Hepatocyte (in vitro differentiated cells): Measurements from ENCODE around the gene CXCL16. TPM values are rescaled to one million over a fixed set of nuclear protein-coding genes. Genes with fewer than 3 reads are reported as not detected.
"Not testable (repeated sequence)": the region's sequence is repeated elsewhere in the genome, so short reads cannot be mapped to it uniquely, and the experiment has no call there.

Experiments
- DNase-seq: peaks from one replicate; pipeline ENCODE4 v3.0.0-alpha.2; 2016; ENCODE audit warnings: low spot score
- H2AFZ ChIP-seq: fragments of 200-600 bp; sonication (generic); 2 replicates; pipeline ENCODE4 v1.6.0; 2016; ENCODE audit warnings: antibody characterized with exemption, mild to moderate bottlenecking
- H3K27ac ChIP-seq: fragments of 200-600 bp; sonication (generic); 2 replicates; pipeline ENCODE4 v1.5.1; 2016; ENCODE audit warnings: mild to moderate bottlenecking
- H3K27me3 ChIP-seq: fragments of 200-600 bp; sonication (generic); 2 replicates; pipeline ENCODE4 v1.6.1; 2016
- H3K36me3 ChIP-seq: fragments of 200-600 bp; sonication (generic); replicated peaks from 2 replicates; pipeline ENCODE4 v1.5.1; 2016; ENCODE audit warnings: low read depth; ENCODE audit not compliant: insufficient read depth
- H3K4me1 ChIP-seq: fragments of 200-600 bp; sonication (generic); 2 replicates; pipeline ENCODE4 v1.5.1; 2016; ENCODE audit warnings: mild to moderate bottlenecking, moderate library complexity; ENCODE audit not compliant: insufficient read depth
- H3K4me2 ChIP-seq: fragments of 200-600 bp; sonication (generic); 2 replicates; pipeline ENCODE4 v1.6.0; 2016
- H3K4me3 ChIP-seq: fragments of 200-600 bp; sonication (generic); 2 replicates; pipeline ENCODE4 v1.5.1; 2016; ENCODE audit warnings: mild to moderate bottlenecking
- H3K79me2 ChIP-seq: fragments of 200-600 bp; sonication (generic); 2 replicates; pipeline ENCODE4 v1.6.0; 2017; ENCODE audit warnings: mild to moderate bottlenecking
- H3K9me2 ChIP-seq: fragments of 200-600 bp; sonication (generic); replicated peaks from 2 replicates; pipeline ENCODE4 v1.6.0; 2017; ENCODE audit warnings: mild to moderate bottlenecking; ENCODE audit not compliant: insufficient read depth
- H3K9me3 ChIP-seq: fragments of 200-600 bp; sonication (generic); 2 replicates; pipeline ENCODE4 v1.5.1; 2016; ENCODE audit warnings: low read depth, mild to moderate bottlenecking
- H4K20me1 ChIP-seq: fragments of 200-600 bp; sonication (generic); 2 replicates; pipeline ENCODE4 v1.6.0; 2016; ENCODE audit warnings: mild to moderate bottlenecking; ENCODE audit not compliant: insufficient read depth, poor library complexity, severe bottlenecking
- CTCF ChIP-seq: fragments of 200-600 bp; sonication (generic); IDR thresholded peaks from 2 replicates; pipeline ENCODE4 v1.5.1; 2016; ENCODE audit warnings: antibody characterized with exemption, mild to moderate bottlenecking; ENCODE audit not compliant: poor library complexity
- EZH2 ChIP-seq: fragments of 200-600 bp; sonication (generic); IDR thresholded peaks from 2 replicates; pipeline ENCODE4 v1.6.1; 2016; ENCODE audit warnings: antibody characterized with exemption, mild to moderate bottlenecking, borderline replicate concordance
- EZH2phosphoT487 ChIP-seq: fragments of 200-600 bp; sonication (generic); IDR thresholded peaks from one replicate; pipeline ENCODE4 v1.6.1; 2018; ENCODE audit warnings: antibody characterized with exemption, mild to moderate bottlenecking, low read depth, moderate library complexity; ENCODE audit not compliant: unreplicated experiment, severe bottlenecking
- WGBS: methylation state at CpG from one replicate; pipeline ENCODE4 v1.1.6; 2016; ENCODE audit warnings: low lambda C conversion rate; ENCODE audit errors: missing lambda C conversion rate; 5-methylcytosine and 5-hydroxymethylcytosine counted together
- polyA plus RNA-seq: library from polyadenylated mRNA; unstranded; fragments of >200 nt; fragmentation: Nextera tagmentation; extraction: Ambion mirVana; gene quantifications from 2 replicates; pipeline ENCODE4 v1.2.1, GENCODE V29; 2016
- total RNA-seq: library from RNA; depleted of rRNA; stranded (reverse); fragments of >200 nt; gene quantifications from 2 replicates; pipeline ENCODE4 v1.2.3, GENCODE V29; 2014

The CXCL16 gene
- total and polyA plus RNA-seq, 2 experiments from 2014 or later: 39.9 to 82.5 TPM

GRCh38 chr17:4693416-4693815 lies 46.3 kb downstream of the CXCL16 start:
- TF ChIP-seq EZH2phosphoT487 (no peak), CTCF (no peak), EZH2 (no peak)
- Histone ChIP-seq H3K4me1 (no peaks in the 10 kb centered on the region), H2AFZ (no peak overlapping the region), H3K27ac (no peak overlapping the region), H3K79me2 (peaks cover 90% of the 10 kb centered on the region), H3K9me3 (no peaks in the 10 kb centered on the region), H3K36me3 (no peaks in the 10 kb centered on the region), H3K27me3 (no peaks in the 10 kb centered on the region), H4K20me1 (peaks cover 19% of the 10 kb centered on the region), H3K4me3 (no peak overlapping the region), H3K9me2 (no peaks in the 10 kb centered on the region), H3K4me2 (no peak overlapping the region)
- DNase-seq: no peak
- 87% methylated on average over 9 of the region's 9 CpGs for WGBS

DNA sequence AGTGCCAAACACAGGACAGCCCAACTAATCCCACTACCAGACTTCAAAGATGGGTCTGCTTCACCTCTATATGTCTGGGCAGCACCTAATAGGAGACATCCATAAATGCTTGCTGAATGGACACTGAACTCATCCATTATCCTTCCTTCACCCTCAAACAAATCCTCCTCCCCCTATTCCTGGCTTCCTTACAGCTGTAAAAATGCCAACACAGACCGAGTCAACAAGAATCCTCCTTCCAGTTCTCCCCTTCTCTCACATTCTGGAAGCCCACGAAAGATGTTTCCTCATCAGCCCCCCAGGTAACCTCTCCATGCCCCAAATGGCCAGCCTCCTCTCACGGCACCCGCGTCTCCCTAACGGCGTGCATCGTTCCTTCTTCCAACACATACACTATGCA lies 48.0 kb downstream of the CXCL16 start:
- Histone ChIP-seq H3K27ac (no peak overlapping the region), H3K4me2 (no peak overlapping the region), H3K79me2 (peaks cover 79% of the 10 kb centered on the region), H3K9me3 (no peaks in the 10 kb centered on the region), H2AFZ (no peak overlapping the region), H3K9me2 (no peaks in the 10 kb centered on the region), H3K4me3 (no peak overlapping the region), H3K27me3 (no peaks in the 10 kb centered on the region), H3K4me1 (no peaks in the 10 kb centered on the region), H4K20me1 (peaks cover 19% of the 10 kb centered on the region), H3K36me3 (no peaks in the 10 kb centered on the region)
- 90% methylated on average over 8 of the region's 8 CpGs for WGBS
- no peak for TF ChIP-seq EZH2phosphoT487
- no peak for TF ChIP-seq EZH2
- no peak for TF ChIP-seq CTCF
- no peak for DNase-seq

DNA sequence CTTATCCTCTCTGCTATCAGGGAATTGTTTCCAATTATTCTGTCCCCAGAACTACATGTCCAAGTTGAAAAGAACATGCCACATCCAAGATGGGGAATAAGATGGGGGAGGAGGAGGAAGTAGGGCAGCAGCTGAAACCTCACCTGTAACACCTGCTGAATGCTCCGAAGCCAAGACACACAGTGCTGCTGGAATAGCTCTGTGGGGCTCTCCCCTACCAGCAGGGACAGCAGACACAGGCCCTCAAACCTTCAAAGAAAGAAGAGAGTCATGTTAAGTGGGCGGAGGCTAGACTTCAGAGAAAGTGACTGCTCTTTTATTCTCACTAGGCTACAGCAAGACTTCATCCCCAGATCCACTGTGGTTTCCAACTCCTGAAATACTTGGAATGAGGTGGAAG lies 49.0 kb downstream of the CXCL16 start:
- Histone ChIP-seq H3K27me3 (no peaks in the 10 kb centered on the region), H3K9me2 (no peaks in the 10 kb centered on the region), H3K27ac (no peak overlapping the region), H3K9me3 (no peaks in the 10 kb centered on the region), H3K4me2 (no peak overlapping the region), H3K4me1 (no peaks in the 10 kb centered on the region), H3K36me3 (no peaks in the 10 kb centered on the region), H4K20me1 (peaks cover 16% of the 10 kb centered on the region), H3K79me2 (peaks cover 76% of the 10 kb centered on the region), H2AFZ (no peak overlapping the region), H3K4me3 (no peak overlapping the region)
- TF ChIP-seq EZH2: no peak
- DNase-seq: no peak
- 93% methylated on average over 2 of the region's 2 CpGs for WGBS

DNA sequence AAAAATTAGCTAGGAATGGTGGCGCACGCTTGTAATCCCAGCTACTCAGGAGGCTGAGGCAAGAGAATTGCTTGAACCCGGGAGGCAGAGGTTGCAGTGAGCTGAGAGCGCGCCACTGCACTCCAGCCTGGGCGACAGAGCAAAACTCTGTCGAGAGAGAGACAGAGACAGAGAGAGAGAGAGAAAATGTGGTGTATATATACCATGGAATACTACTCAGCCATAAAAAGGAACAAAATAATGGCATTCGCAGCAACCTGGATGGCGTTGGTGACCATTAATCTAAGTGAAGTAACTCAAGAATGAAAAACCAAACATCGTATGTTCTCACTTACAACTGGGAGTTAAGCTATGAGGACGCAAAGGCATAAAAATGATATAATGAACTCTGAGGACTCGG lies 49.9 kb downstream of the CXCL16 start:
- WGBS: 91% methylated on average over 12 of the region's 12 CpGs
- H3K79me2 ChIP-seq: peaks cover 68% of the 10 kb centered on the region

DNA sequence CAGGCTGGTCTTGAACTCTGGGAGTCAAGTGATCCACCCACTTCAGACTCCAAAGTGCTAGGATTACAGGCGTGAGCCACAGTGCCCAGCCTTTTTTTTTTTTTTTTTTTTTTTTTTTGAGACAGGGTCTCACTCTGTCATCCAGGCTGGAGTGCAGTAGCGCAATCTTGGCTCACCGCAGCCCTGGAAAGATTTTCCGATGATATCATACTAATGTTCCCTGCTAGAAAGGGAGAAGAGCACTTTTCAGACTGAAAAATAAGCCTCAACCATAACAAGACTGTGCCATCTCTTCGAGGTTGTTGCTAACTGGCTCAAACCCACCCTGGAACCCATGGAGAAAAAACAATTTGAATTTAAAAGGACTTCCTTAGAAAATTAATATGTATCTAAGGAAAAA lies 56.0 kb downstream of the CXCL16 start:
- not testable (repeated sequence) for H3K4me1 ChIP-seq, DNase-seq, H3K9me3 ChIP-seq, H3K36me3 ChIP-seq, H2AFZ ChIP-seq, H4K20me1 ChIP-seq, H3K27ac ChIP-seq, H3K9me2 ChIP-seq, H3K27me3 ChIP-seq, H3K4me3 ChIP-seq, H3K4me2 ChIP-seq
- WGBS: 86% methylated on average over 5 of the region's 5 CpGs
- peaks cover 18% of the 10 kb centered on the region for H3K79me2 ChIP-seq

More for the DNA sequence above, 49.9 kb downstream of the CXCL16 start:
- not testable (repeated sequence) for DNase-seq, H2AFZ ChIP-seq, H3K27ac ChIP-seq, H3K9me3 ChIP-seq, H3K4me3 ChIP-seq, H3K9me2 ChIP-seq, H3K4me1 ChIP-seq, H3K36me3 ChIP-seq, H3K4me2 ChIP-seq, H3K27me3 ChIP-seq
- H4K20me1 ChIP-seq: peaks cover 16% of the 10 kb centered on the region

Other genes with a start within 250 kb of the CXCL16 start
- 5.6 and 8.3 TPM in 2 replicates for gene SPNS2, start 241.0 kb downstream of the CXCL16 start, total RNA-seq
- 10.3 and 13.4 TPM in 2 replicates for gene SPNS2, start 241.0 kb downstream of the CXCL16 start, polyA plus RNA-seq
- 17.9 and 23.7 TPM in 2 replicates for gene MYBBP1A, start 184.5 kb downstream of the CXCL16 start, total RNA-seq
- 44.1 and 46.5 TPM in 2 replicates for gene MYBBP1A, start 184.5 kb downstream of the CXCL16 start, polyA plus RNA-seq
- 0.32 TPM in 1 of 2 replicates, not detected in the other for gene GGT6, start 179.4 kb downstream of the CXCL16 start, total RNA-seq
- gene GGT6, start 179.4 kb downstream of the CXCL16 start, polyA plus RNA-seq: not detected in 2 replicates
- gene SMTNL2, start 155.4 kb downstream of the CXCL16 start, total RNA-seq: 41.5 and 56.8 TPM in 2 replicates
- gene SMTNL2, start 155.4 kb downstream of the CXCL16 start, polyA plus RNA-seq: 106 TPM in 2 replicates
- 1.9 and 2.1 TPM in 2 replicates for gene ALOX15, start 98.2 kb downstream of the CXCL16 start, total RNA-seq
- gene ALOX15, start 98.2 kb downstream of the CXCL16 start, polyA plus RNA-seq: 5.5 and 7.5 TPM in 2 replicates
- gene PELP1, start 35.8 kb downstream of the CXCL16 start, total RNA-seq: 17.6 and 18.5 TPM in 2 replicates
- gene PELP1, start 35.8 kb downstream of the CXCL16 start, polyA plus RNA-seq: 35.2 and 42.9 TPM in 2 replicates
- 15.3 and 17.4 TPM in 2 replicates for gene ARRB2, start 29.3 kb downstream of the CXCL16 start, total RNA-seq
- gene ARRB2, start 29.3 kb downstream of the CXCL16 start, polyA plus RNA-seq: 20.0 and 21.1 TPM in 2 replicates
- 36.3 and 36.9 TPM in 2 replicates for gene MED11, start 8.5 kb downstream of the CXCL16 start, total RNA-seq
- gene MED11, start 8.5 kb downstream of the CXCL16 start, polyA plus RNA-seq: 39.4 and 42.7 TPM in 2 replicates
- 1.6 and 2.9 TPM in 2 replicates for gene ZMYND15, start 95 bp downstream of the CXCL16 start, total RNA-seq
- gene ZMYND15, start 95 bp downstream of the CXCL16 start, polyA plus RNA-seq: 4.1 and 4.8 TPM in 2 replicates
- gene TM4SF5, start 32.0 kb upstream of the CXCL16 start, total RNA-seq: 16.7 and 20.8 TPM in 2 replicates
- 42.6 and 54.0 TPM in 2 replicates for gene TM4SF5, start 32.0 kb upstream of the CXCL16 start, polyA plus RNA-seq
- 0.33 TPM in 1 of 2 replicates, not detected in the other for gene VMO1, start 46.4 kb upstream of the CXCL16 start, total RNA-seq
- 2.7 and 4.3 TPM in 2 replicates for gene VMO1, start 46.4 kb upstream of the CXCL16 start, polyA plus RNA-seq
- gene GLTPD2, start 49.0 kb upstream of the CXCL16 start, total RNA-seq: 36.4 and 40.1 TPM in 2 replicates
- gene GLTPD2, start 49.0 kb upstream of the CXCL16 start, polyA plus RNA-seq: 80.7 and 100.0 TPM in 2 replicates
- 126 and 154 TPM in 2 replicates for gene PSMB6, start 56.2 kb upstream of the CXCL16 start, total RNA-seq
- 287 and 295 TPM in 2 replicates for gene PSMB6, start 56.2 kb upstream of the CXCL16 start, polyA plus RNA-seq
- gene PLD2, start 67.2 kb upstream of the CXCL16 start, total RNA-seq: 13.9 and 25.2 TPM in 2 replicates
- 21.8 and 27.3 TPM in 2 replicates for gene PLD2, start 67.2 kb upstream of the CXCL16 start, polyA plus RNA-seq
- gene MINK1, start 93.4 kb upstream of the CXCL16 start, total RNA-seq: 24.4 and 45.3 TPM in 2 replicates
- gene MINK1, start 93.4 kb upstream of the CXCL16 start, polyA plus RNA-seq: 39.7 and 49.4 TPM in 2 replicates
- gene C17orf107, start 159.6 kb upstream of the CXCL16 start, total RNA-seq: 7.4 and 9.1 TPM in 2 replicates
- 8.8 and 14.1 TPM in 2 replicates for gene C17orf107, start 159.6 kb upstream of the CXCL16 start, polyA plus RNA-seq
- 0.60 and 1.0 TPM in 2 replicates for gene CHRNE, start 163.2 kb upstream of the CXCL16 start, total RNA-seq
- 0.83 and 1.2 TPM in 2 replicates for gene CHRNE, start 163.2 kb upstream of the CXCL16 start, polyA plus RNA-seq
- not detected in 2 replicates for gene GP1BA, start 192.3 kb upstream of the CXCL16 start, total RNA-seq
- 0.06 TPM in 1 of 2 replicates, not detected in the other for gene GP1BA, start 192.3 kb upstream of the CXCL16 start, polyA plus RNA-seq
- 42.9 and 59.5 TPM in 2 replicates for gene SLC25A11, start 200.1 kb upstream of the CXCL16 start, total RNA-seq
- 78.7 and 84.8 TPM in 2 replicates for gene SLC25A11, start 200.1 kb upstream of the CXCL16 start, polyA plus RNA-seq
- 59.2 and 65.1 TPM in 2 replicates for gene RNF167, start 200.3 kb upstream of the CXCL16 start, total RNA-seq
- 66.5 and 75.3 TPM in 2 replicates for gene RNF167, start 200.3 kb upstream of the CXCL16 start, polyA plus RNA-seq
- gene PFN1, start 208.6 kb upstream of the CXCL16 start, total RNA-seq: 244 and 280 TPM in 2 replicates
- 706 and 713 TPM in 2 replicates for gene PFN1, start 208.6 kb upstream of the CXCL16 start, polyA plus RNA-seq
- gene ENO3, start 211.2 kb upstream of the CXCL16 start, total RNA-seq: 16.3 and 18.7 TPM in 2 replicates
- gene ENO3, start 211.2 kb upstream of the CXCL16 start, polyA plus RNA-seq: 30.2 and 40.4 TPM in 2 replicates
- gene SPAG7, start 227.9 kb upstream of the CXCL16 start, total RNA-seq: 64.3 and 85.7 TPM in 2 replicates
- gene SPAG7, start 227.9 kb upstream of the CXCL16 start, polyA plus RNA-seq: 194 and 224 TPM in 2 replicates
- gene CAMTA2, start 247.7 kb upstream of the CXCL16 start, total RNA-seq: 6.9 and 12.5 TPM in 2 replicates
- 45.6 and 47.5 TPM in 2 replicates for gene CAMTA2, start 247.7 kb upstream of the CXCL16 start, polyA plus RNA-seq